CD4-positive, CD25-positive, alpha-beta regulatory T cell (primary cell): ENCODE measurements around the gene SELPLG. TPM values are rescaled to one million over a fixed set of nuclear protein-coding genes. Genes with fewer than 3 reads are reported as not detected.
A peak's percentile ranks its signal among the peaks of the same experiment; 100 is the strongest.

Experiments
- ATAC-seq, 2 donors: fragments of 150-1000 bp; cut with Tn5 transposase; one replicate each; pipeline ENCODE4 v1.10.0; 2021; ENCODE audit warnings: low read depth in 2 of 2, moderate number of reproducible peaks in 2 of 2, moderate library complexity in 1 of 2
- DNase-seq, 3 donors: peaks; one replicate each; pipeline versions ENCODE4 v3.0.0 to v3.0.0-alpha.2; 2012 to 2022; ENCODE audit warnings: mixed read lengths in 1 of 3
- H3K27ac ChIP-seq: one replicate; pipeline ENCODE4 v1.7.0; 2013; ENCODE audit warnings: mild to moderate bottlenecking, low read length; ENCODE audit not compliant: insufficient read depth, poor library complexity, severe bottlenecking
- H3K27me3 ChIP-seq: one replicate; pipeline ENCODE4 v1.7.0; 2013; ENCODE audit warnings: low read length; ENCODE audit not compliant: control insufficient read depth, insufficient read depth
- H3K36me3 ChIP-seq: one replicate; pipeline ENCODE4 v1.7.0; 2013; ENCODE audit warnings: mild to moderate bottlenecking, low read length, moderate library complexity; ENCODE audit not compliant: control insufficient read depth, insufficient read depth
- H3K4me1 ChIP-seq: 2 replicates; pipeline ENCODE4 v1.7.0; 2013; ENCODE audit warnings: mild to moderate bottlenecking, low read length; ENCODE audit not compliant: insufficient read depth, control insufficient read depth, poor library complexity, severe bottlenecking
- H3K4me3 ChIP-seq: one replicate; pipeline ENCODE4 v1.7.0; 2013; ENCODE audit warnings: low read depth, mild to moderate bottlenecking, low read length, moderate library complexity
- H3K9me3 ChIP-seq, 2 experiments: 1 replicate in 1 of 2; 2 replicates in 1 of 2; pipeline ENCODE4 v1.7.0; 2013; ENCODE audit warnings: low read length in 2 of 2, mild to moderate bottlenecking in 1 of 2, moderate library complexity in 1 of 2; ENCODE audit not compliant: control insufficient read depth in 2 of 2
- H3K27ac Mint-ChIP-seq, 3 donors: one replicate each; pipeline ENCODE4 v1.8.0; 2020 to 2022; ENCODE audit warnings: mild to moderate bottlenecking in 3 of 3, mixed read lengths in 3 of 3, moderate library complexity in 2 of 3
- H3K27me3 Mint-ChIP-seq: one replicate; pipeline ENCODE4 v1.8.0; 2022; ENCODE audit warnings: mild to moderate bottlenecking, mixed read lengths
- H3K36me3 Mint-ChIP-seq: one replicate; pipeline ENCODE4 v1.8.0; 2020; ENCODE audit warnings: mixed read lengths
- H3K4me1 Mint-ChIP-seq, 4 donors: one replicate each; pipeline ENCODE4 v1.8.0; 2020 to 2022; ENCODE audit warnings: mixed read lengths in 4 of 4, mild to moderate bottlenecking in 1 of 4
- H3K4me3 Mint-ChIP-seq, 4 donors: one replicate each; pipeline ENCODE4 v1.8.0; 2020 to 2022; ENCODE audit warnings: mild to moderate bottlenecking in 4 of 4, mixed read lengths in 4 of 4, moderate library complexity in 3 of 4
- H3K9me3 Mint-ChIP-seq, 7 donors: one replicate each; pipeline ENCODE4 v1.8.0; 2020 to 2022; ENCODE audit warnings: mixed read lengths in 7 of 7, mild to moderate bottlenecking in 3 of 7, moderate library complexity in 2 of 7
- polyA plus RNA-seq, 4 donors: library from polyadenylated mRNA; unstranded; fragments of 300-500 nt; fragmentation: Illumina TruSeq; gene quantifications; one replicate each; pipeline ENCODE4 v1.2.3, GENCODE V29; 2021
- total RNA-seq: library from RNA; stranded (reverse); gene quantifications from one replicate; pipeline ENCODE4 v1.2.3, GENCODE V29; 2022

Gene SELPLG
- total and polyA plus RNA-seq, 5 donors from 2014 or later: 218 to 844 (median 816) TPM

GRCh38 chr12:108603743-108604142 is 30.0 kb downstream of the SELPLG start:
- DNase-seq: no peak
- H3K27ac ChIP-seq: no peak overlapping the region
- Mint-ChIP-seq H3K4me1 (no peaks in the 10 kb centered on the region), H3K27me3 (peaks cover 3% of the 10 kb centered on the region), H3K27ac (no peak overlapping the region), H3K36me3 (no peaks in the 10 kb centered on the region), H3K9me3 (peaks cover 0 to 2% (median 0%) of the 10 kb centered on the region in 7 donors), H3K4me3 (no peak overlapping the region)
- ATAC-seq: no peak
- H3K27me3 ChIP-seq: no peaks in the 10 kb centered on the region
- no peak overlapping the region for H3K4me3 ChIP-seq
- H3K36me3 ChIP-seq: no peaks in the 10 kb centered on the region
- no peaks in the 10 kb centered on the region for H3K9me3 ChIP-seq
- no peaks in the 10 kb centered on the region for H3K4me1 ChIP-seq

GRCh38 chr12:108602976-108603704 is 30.6 kb downstream of the SELPLG start:
- peaks cover 6% of the 10 kb centered on the region for H3K27me3 Mint-ChIP-seq

GRCh38 chr12:108602209-108602705 is 31.4 kb downstream of the SELPLG start:
- Mint-ChIP-seq H3K27me3 (peaks cover 14% of the 10 kb centered on the region), H3K4me1 (no peaks in the 10 kb centered on the region), H3K27ac (peak overlapping the region in 1 of 3 donors; percentile 74), H3K4me3 (no peak overlapping the region), H3K36me3 (no peaks in the 10 kb centered on the region), H3K9me3 (peaks cover 0 to 2% (median 0%) of the 10 kb centered on the region in 7 donors)
- Histone ChIP-seq H3K27ac (no peak overlapping the region), H3K36me3 (no peaks in the 10 kb centered on the region), H3K4me3 (no peak overlapping the region), H3K4me1 (no peaks in the 10 kb centered on the region), H3K27me3 (no peaks in the 10 kb centered on the region), H3K9me3 (no peaks in the 10 kb centered on the region)
- DNase-seq (no peak), ATAC-seq (no peak)

More at GRCh38 chr12:108602976-108603704, 30.6 kb downstream of the SELPLG start:
- H3K27ac Mint-ChIP-seq: no peak overlapping the region
- no peak for ATAC-seq
- Histone ChIP-seq H3K27ac (no peak overlapping the region), H3K36me3 (no peaks in the 10 kb centered on the region), H3K27me3 (no peaks in the 10 kb centered on the region), H3K4me1 (no peaks in the 10 kb centered on the region), H3K9me3 (no peaks in the 10 kb centered on the region), H3K4me3 (no peak overlapping the region)
- no peaks in the 10 kb centered on the region for H3K4me1 Mint-ChIP-seq
- DNase-seq: no peak
- no peaks in the 10 kb centered on the region for H3K36me3 Mint-ChIP-seq
- H3K4me3 Mint-ChIP-seq: no peak overlapping the region
- H3K9me3 Mint-ChIP-seq: peaks cover 0 to 2% (median 0%) of the 10 kb centered on the region in 7 donors

- Mint-ChIP-seq H3K36me3 (no peaks in the 10 kb centered on the region), H3K4me3 (no peak overlapping the region), H3K4me1 (no peaks in the 10 kb centered on the region), H3K27me3 (peaks cover 14% of the 10 kb centered on the region), H3K9me3 (peaks cover 0 to 2% (median 0%) of the 10 kb centered on the region in 7 donors), H3K27ac (no peak overlapping the region)
- DNase-seq: no peak
- H3K4me3 ChIP-seq: no peak overlapping the region
- H3K27ac ChIP-seq: no peak overlapping the region
- H3K4me1 ChIP-seq: no peaks in the 10 kb centered on the region
- ATAC-seq: no peak
- no peaks in the 10 kb centered on the region for H3K9me3 ChIP-seq
- no peaks in the 10 kb centered on the region for H3K27me3 ChIP-seq
- no peaks in the 10 kb centered on the region for H3K36me3 ChIP-seq
Measured at GRCh38 chr12:108600702-108601007, 33.0 kb downstream of the SELPLG start.

GRCh38 chr12:108599948-108600701 is 33.6 kb downstream of the SELPLG start:
- H3K27me3 Mint-ChIP-seq: peaks cover 14% of the 10 kb centered on the region
- DNase-seq: no peak
- Histone ChIP-seq H3K4me3 (no peak overlapping the region), H3K36me3 (no peaks in the 10 kb centered on the region), H3K4me1 (no peaks in the 10 kb centered on the region), H3K27ac (no peak overlapping the region), H3K9me3 (no peaks in the 10 kb centered on the region), H3K27me3 (no peaks in the 10 kb centered on the region)
- H3K27ac Mint-ChIP-seq: no peak overlapping the region
- H3K9me3 Mint-ChIP-seq: peaks cover 0 to 2% (median 0%) of the 10 kb centered on the region in 7 donors
- ATAC-seq: no peak
- H3K4me3 Mint-ChIP-seq: no peak overlapping the region
- H3K36me3 Mint-ChIP-seq: no peaks in the 10 kb centered on the region
- H3K4me1 Mint-ChIP-seq: no peaks in the 10 kb centered on the region

GRCh38 chr12:108599541-108599940 is 34.2 kb downstream of the SELPLG start:
- Mint-ChIP-seq H3K36me3 (no peaks in the 10 kb centered on the region), H3K4me3 (no peak overlapping the region), H3K27ac (no peak overlapping the region), H3K9me3 (peaks cover 0 to 2% (median 0%) of the 10 kb centered on the region in 7 donors), H3K27me3 (peaks cover 14% of the 10 kb centered on the region), H3K4me1 (no peaks in the 10 kb centered on the region)
- Histone ChIP-seq H3K27ac (no peak overlapping the region), H3K4me3 (no peak overlapping the region), H3K36me3 (no peaks in the 10 kb centered on the region), H3K4me1 (no peaks in the 10 kb centered on the region), H3K27me3 (no peaks in the 10 kb centered on the region), H3K9me3 (no peaks in the 10 kb centered on the region)
- DNase-seq (no peak), ATAC-seq (no peak)

- Mint-ChIP-seq H3K36me3 (no peaks in the 10 kb centered on the region), H3K9me3 (peaks cover 0 to 2% (median 0%) of the 10 kb centered on the region in 7 donors), H3K27ac (no peak overlapping the region), H3K4me3 (no peak overlapping the region), H3K27me3 (peaks cover 14% of the 10 kb centered on the region), H3K4me1 (no peaks in the 10 kb centered on the region)
- H3K27ac ChIP-seq: no peak overlapping the region
- H3K9me3 ChIP-seq: no peaks in the 10 kb centered on the region
- no peaks in the 10 kb centered on the region for H3K27me3 ChIP-seq
- no peak for ATAC-seq
- no peaks in the 10 kb centered on the region for H3K36me3 ChIP-seq
- no peak overlapping the region for H3K4me3 ChIP-seq
- no peaks in the 10 kb centered on the region for H3K4me1 ChIP-seq
- DNase-seq: no peak
Measured at GRCh38 chr12:108598553-108599250, 35.0 kb downstream of the SELPLG start.
